Kidney tubule cell (primary cell): ENCODE data around the gene DNAJC27.
"Not testable (repeated sequence)": the region's sequence is repeated elsewhere in the genome, so short reads cannot be mapped to it uniquely, and the experiment has no call there.

ENCODE experiments used
- DNase-seq: peaks from one replicate; pipeline ENCODE4 v3.0.0-alpha.2; 2018; ENCODE audit warnings: low spot score

The DNAJC27 gene

DNA sequence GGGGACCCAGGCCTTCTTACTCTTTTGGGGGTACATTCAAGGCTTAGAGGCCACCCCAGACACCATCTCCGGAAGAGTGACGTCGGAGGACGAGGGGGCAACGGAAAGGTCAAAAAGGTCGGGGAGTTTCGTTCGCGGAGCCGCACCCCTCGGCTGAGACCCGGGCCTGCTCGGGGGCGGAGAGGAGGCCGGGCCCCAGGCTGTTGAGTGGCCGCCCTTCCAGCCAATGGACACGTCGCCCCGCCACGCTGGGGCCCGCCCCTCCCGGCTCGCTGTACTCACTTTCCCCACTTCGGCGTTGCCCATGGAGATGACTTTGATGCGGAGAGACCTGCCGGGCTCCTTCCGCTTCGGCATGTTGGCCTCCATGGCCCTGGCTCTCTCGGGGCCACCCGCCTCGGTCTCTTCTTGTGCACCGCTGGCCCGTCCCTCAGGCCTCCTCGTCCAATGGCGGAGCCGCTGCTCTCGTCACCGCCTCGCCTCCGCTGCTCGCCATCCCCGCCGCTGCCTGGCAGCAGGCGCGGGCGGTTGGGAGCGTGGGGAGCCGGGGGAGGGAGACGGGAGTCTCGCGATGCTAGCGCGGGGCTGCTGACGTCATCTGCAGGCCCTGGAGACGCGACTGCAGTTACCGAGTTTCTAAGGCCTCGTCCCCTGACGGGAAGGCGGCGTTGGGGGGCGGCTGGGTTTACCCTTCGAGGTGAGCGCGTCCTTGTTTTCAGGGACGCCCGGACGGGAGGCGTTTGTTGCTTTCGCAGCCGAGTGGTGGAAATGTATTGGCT lies at the start of gene DNAJC27:
Gene DNAJC27 (minus strand): TSS at position 420 of the 779 bp plus-strand sequence. CDS start 51 bp downstream, at position 369.
- DNase-seq = peak; percentile 98

DNA sequence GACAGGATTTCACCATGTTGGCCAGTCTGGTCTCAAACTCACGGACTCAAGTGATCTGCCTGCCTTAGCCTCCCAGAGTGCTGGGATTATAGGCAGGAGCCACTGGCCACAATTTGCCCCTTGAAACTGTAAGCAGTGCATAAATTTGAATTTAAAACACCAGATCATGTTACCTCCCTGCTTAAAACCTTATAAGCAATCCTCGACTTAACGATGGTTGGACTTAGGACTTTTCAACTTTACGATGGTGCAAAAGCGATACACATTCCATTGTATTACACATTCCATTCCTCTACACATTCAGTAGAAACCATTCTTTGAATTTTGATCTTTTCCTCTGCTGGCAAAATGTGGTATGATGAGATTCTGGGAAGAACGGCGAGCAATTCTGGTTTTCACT lies 46.9 kb upstream of the DNAJC27 start:
- DNase-seq = no peak

DNA sequence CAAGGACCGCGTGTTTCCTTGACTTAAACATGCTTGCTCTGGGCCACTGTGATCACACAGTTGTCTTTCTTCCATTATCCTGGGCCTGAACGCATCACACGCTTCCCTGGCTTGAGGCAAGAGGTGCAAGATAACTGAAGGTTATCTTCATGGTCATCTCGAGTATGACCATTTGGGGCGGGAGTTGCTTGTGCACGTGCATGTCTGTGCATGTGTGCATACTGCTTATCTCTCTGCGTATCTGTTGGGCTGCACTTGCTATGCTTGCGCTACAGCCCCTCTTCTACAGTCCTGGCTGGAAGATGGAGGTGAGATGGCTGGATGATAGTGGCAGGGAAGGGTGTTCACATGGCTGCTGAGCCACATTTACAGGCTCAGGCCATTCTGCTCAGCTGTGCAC lies 42.9 kb upstream of the DNAJC27 start:
- no peak for DNase-seq

DNA sequence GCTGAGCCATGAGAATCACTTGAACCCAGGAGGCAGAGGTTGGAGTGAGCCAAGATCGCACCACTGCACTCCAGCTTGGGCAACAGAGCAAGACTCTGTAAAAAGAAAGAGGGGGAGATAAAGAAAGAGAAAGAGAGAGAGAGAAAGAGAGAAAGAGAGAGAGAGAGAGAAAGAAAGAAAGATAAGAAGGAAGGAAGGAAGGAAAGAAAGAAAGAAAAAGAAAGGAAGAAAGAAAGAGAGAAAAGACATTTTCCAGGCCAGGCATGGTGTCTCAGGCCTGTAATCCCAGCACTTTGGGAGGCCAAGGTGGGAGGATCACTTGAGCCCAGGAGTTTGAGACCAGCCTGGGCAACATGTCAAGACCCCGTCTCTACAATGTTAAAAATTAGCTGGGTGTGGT lies 39.6 kb upstream of the DNAJC27 start:
- DNase-seq = not testable (repeated sequence)

- no peak for DNase-seq
These were observed 38.2 kb upstream of the DNAJC27 start for GRCh38 chr2:25009954-25010353.

DNA sequence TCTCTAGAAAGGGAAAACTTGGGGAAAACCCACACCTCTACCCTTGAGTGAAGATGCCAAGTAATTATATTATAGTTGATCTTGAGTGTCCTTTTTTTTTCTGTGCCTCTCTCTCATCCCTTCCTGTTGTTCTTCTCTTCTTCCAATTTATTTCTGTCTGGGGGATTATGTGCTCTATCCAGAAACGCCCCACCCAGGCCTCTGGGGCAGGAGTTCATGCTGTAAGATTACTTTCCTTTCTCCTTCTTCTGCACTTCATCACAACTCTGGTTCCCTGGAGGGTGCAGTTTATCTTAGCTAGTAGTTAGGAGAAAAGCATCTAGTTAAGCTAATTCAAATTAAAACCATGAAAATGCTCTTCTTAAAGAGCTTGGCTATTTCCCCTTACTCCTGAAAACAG lies 30.3 kb upstream of the DNAJC27 start:
- no peak for DNase-seq

DNA sequence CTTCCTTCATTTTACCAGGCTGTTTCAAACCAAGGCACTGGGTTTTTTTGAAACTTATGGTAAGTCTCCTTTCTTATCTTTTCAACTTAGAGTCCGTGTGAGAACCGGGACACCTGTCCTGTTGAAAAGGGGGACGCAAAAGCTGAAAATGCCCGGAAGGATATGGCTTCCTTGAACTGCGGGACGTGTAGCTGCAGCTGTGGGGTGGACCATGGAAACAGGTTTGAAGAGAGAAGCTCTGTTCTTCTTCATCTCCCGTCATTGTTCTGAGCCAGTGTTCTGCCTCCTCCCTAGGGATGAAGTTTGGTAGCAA lies 29.5 kb upstream of the DNAJC27 start:
- DNase-seq = no peak

DNA sequence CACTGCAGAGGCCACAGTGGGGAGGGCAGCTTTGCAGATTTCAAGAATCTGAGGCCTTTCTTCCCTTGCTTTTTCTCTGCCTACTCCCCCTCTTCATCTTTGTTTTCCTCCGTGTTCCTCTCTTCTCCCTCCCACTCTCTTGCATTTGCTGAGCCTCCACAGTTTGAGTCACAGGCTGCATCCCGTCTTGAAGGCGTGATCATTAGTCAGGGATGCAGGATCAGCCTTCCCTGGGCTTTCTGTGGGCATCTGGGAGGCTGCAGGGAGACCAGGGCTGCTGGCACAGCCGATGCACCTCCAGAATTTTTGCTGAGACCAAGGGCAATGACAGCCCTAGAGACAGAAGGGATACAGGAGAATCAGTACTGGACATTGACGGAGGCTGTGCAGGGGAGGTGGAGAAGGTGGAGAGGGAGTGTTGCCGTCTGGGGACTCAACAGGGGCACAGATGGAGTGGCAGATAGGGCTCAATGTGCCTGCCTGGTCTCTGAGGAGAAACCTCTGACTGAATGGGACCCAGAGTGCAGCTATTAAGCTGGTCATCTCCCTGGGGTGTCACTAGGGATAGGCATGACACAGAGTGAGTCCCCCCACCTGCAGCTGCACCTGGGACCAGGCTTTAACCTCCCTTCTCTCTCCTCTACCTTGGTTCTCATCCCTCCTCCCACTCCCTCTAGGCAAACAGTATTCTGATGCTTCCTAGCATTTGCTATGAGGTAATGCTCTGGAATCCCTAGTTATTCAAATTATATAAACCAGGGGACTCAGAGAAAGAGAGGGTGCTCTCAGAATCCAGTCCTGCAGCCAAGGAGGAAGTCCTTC lies 29.0 kb upstream of the DNAJC27 start:
- DNase-seq = no peak

- DNase-seq = no peak
These were observed 28.3 kb upstream of the DNAJC27 start for GRCh38 chr2:25000036-25000435.

- not testable (repeated sequence) for DNase-seq
These were observed 27.3 kb upstream of the DNAJC27 start for GRCh38 chr2:24999097-24999496.

DNA sequence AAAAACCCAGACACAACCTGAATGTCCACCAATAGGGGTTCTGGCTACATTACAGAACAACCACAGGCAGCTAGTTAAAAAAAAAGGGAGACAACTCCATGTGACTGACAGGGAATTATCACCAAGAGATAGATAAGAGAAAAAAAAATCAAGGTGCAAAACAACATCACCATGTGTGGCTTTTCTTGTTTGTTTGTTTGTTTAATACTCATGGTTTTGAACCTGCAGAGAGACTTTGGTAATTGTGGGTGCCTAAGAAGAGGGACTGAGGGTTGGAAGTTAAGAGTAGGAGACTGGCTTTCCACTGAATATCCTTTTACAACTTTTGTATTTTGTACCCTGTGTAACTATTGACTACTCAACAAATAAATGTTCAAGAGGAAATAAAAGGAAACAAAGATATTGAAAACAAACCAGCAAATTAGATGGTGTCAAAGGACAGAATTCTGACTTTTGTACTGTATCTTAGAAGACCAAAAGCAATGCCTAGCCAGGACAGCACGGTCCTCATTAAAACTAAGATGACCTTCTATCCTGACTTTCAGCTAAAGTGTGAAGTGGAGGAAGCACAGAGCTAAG lies 22.5 kb upstream of the DNAJC27 start:
- no peak for DNase-seq

- DNase-seq = peak; percentile 53
These were observed 21.8 kb upstream of the DNAJC27 start for GRCh38 chr2:24993406-24994145.

GRCh38 chr2:24986372-24986771 lies 14.6 kb upstream of the DNAJC27 start:
- no peak for DNase-seq

DNA sequence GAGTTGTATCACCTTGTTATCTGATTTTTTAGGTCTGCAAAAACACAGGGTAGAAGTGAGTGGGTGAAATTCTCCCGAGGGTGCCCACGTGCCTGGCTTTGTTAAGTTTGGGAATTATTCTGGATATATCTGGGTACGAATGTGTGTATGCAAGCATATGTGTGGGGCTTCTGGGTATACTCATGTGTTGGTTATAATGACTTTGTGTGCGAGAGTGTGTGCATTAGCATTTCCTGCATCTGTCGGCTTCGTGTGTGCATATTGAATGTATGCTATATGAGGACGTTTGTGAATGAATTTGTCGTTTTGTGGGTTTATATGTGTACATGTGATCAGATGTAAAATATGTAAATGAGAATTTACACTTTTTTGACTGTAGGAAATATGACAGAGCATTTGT lies 13.8 kb upstream of the DNAJC27 start:
- no peak for DNase-seq

- DNase-seq = no peak
These were observed 13.2 kb upstream of the DNAJC27 start for GRCh38 chr2:24984912-24985311.

DNA sequence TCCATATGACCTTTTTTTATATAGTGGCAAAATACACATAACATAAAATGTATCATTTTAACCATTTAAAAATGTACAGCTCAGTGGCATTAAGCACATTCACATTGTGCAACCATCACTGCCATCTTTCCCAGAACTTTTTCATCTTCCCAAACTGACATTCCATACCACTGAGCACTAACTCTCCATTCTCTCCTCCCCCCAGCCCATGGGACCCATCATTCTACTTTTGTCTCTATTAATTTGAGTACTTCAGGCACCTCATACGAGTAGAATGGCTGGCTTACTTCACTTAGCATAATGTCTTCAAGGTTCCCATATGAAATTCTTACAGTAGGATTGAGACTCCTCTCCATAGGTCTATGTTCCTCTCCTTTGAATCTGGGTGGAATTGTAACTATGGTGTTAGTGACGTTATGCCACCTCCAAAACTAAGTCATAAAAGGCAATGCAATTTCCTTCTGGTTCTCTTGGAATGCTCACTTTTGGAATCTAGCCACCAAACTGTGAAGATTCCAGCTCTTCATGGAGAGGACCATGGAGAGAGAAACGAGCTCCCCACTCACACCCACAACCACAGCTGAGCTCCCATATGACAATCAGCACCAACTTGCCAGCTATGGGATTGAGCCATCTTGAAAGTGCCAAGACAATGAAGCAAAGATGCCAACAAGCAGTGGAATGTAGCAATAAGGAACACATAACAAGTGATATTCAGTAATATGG lies 9.8 kb upstream of the DNAJC27 start:
- no peak for DNase-seq

DNA sequence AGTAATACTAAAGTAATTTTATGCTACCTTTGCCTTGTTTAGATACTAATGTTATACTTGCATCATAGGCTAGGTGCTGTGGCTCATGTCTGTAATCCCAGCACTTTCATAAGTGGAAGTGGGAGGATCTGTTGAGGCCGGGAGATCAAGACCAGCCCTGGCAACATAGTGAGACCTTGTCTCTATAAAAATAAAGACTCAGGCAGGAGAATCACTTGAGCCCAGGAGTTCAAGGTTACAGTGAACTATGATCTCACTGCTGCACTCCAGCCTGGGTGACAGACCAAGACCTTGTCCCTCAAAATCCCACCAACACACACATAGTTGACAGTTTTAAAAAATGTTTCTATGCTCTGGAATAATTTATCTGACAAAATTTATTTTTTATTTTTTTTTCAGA lies 6.9 kb upstream of the DNAJC27 start:
- DNase-seq = no peak

DNA sequence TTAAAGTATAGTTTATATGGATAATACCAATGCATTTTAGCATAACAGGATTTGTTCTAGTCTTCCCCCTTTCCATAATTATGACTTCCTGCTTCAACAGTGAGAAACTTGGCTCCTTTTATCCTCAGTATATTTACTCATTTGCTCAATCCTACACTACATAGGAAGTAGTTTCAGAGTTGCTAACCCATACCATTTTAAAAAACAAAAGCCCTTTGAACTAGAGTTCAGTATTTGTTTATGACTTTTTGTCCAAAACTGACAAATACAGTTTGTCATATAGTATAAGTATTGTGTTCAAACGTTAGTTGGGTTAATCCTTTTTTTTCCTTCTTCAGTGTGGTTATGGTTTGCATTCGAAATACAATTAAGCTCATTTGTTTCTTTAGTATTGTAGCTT lies 5.9 kb upstream of the DNAJC27 start:
- no peak for DNase-seq

- DNase-seq = no peak
These were observed 2.1 kb upstream of the DNAJC27 start for GRCh38 chr2:24973812-24974211.

- DNase-seq = peak; percentile 42
These were observed 683 bp upstream of the DNAJC27 start for GRCh38 chr2:24972315-24972961.

DNA sequence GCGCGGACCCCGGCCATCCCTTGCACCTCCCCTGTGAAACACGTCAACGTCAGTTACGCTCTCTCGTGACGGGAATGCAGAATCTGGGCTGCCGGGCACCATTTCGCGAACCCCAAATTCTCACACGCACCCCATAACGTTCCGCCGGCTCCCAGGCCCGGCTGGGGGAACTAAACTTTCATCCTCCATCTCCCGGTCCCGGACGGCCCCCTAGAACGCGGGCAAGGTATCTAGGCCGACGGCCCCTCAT lies 544 bp downstream of the DNAJC27 start:
- DNase-seq = no peak
